Mesodermal cell (in vitro differentiated cells): Measurements from ENCODE around the gene MYL6B.
A peak's percentile ranks its signal among the peaks of the same experiment; 100 is the strongest.
"Not testable (repeated sequence)": the region's sequence is repeated elsewhere in the genome, so short reads cannot be mapped to it uniquely, and the experiment has no call there.

Experiments
- H3K27ac ChIP-seq: 2 replicates; pipeline ENCODE4 v1.7.0; 2013; ENCODE audit warnings: mild to moderate bottlenecking, low read depth, low read length, moderate library complexity; ENCODE audit not compliant: severe bottlenecking
- H3K36me3 ChIP-seq: 2 replicates; pipeline ENCODE4 v1.7.1; 2013; ENCODE audit warnings: mild to moderate bottlenecking, low read length, moderate library complexity; ENCODE audit not compliant: control insufficient read depth, insufficient read depth
- H3K4me1 ChIP-seq: one replicate; pipeline ENCODE4 v1.7.1; 2013; ENCODE audit warnings: mild to moderate bottlenecking, low read length; ENCODE audit not compliant: insufficient read depth, control insufficient read depth, poor library complexity, severe bottlenecking
- H3K4me3 ChIP-seq: 2 replicates; pipeline ENCODE4 v1.7.0; 2013; ENCODE audit warnings: low read length, control low read depth, mild to moderate bottlenecking; ENCODE audit not compliant: insufficient read depth, poor library complexity, severe bottlenecking; ENCODE audit errors: extremely low read depth
- H3K9me3 ChIP-seq: 2 replicates; pipeline ENCODE4 v1.7.1; 2013; ENCODE audit warnings: mild to moderate bottlenecking, low read length, moderate library complexity; ENCODE audit not compliant: control insufficient read depth
- WGBS, 2 experiments: methylation state at CpG; one replicate each; pipeline ENCODE4 v1.1.5; 2013; ENCODE audit warnings: missing lambda C conversion rate in 2 of 2; ENCODE audit not compliant: insufficient coverage in 2 of 2; 5-methylcytosine and 5-hydroxymethylcytosine counted together

Gene MYL6B

DNA sequence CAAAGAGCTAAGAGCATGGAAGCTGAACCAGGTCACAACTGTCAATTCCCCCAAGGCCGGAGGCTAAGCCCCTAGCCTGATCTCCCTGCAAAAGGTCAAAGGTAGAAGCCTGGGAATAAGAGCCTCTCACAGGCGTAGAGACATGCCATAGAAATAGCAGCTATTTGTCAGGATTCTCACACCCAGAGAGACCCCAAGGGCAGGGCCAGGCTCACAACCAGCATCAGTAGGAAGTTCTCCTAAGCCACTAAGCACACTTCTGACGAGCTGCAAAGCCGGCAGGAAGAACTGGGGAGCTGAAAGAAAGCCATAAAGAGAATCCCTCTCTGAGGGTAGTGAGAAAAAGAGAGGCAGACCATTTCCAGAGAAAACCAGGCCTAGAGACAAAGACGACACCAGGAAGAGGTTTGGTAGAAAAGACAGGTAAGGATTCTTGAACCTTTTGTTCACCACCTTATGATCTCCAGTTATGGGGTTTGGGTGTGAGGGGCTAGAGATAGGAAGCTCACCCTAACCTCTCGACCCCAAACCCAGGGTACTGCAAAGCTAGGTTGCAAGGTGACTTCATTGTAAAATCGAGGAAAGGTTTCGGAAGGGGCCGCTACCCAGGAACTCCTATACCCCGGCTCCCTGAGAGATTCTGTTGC is 35.9 kb downstream of the MYL6B start:
- H3K4me1 ChIP-seq, result peaks cover 10% of the 10 kb centered on the region
- peaks cover 44% of the 10 kb centered on the region for H3K36me3 ChIP-seq
- peak overlapping the region; percentile 81 for H3K27ac ChIP-seq
- H3K4me3 ChIP-seq, result peak overlapping the region; percentile 89
- peaks cover 1% of the 10 kb centered on the region for H3K9me3 ChIP-seq
- 20 to 24% methylated on average over 6 to 8 of the region's 10 CpGs for WGBS, 2 experiments

GRCh38 chr12:56188778-56189098 is 36.4 kb downstream of the MYL6B start:
- peak overlapping the region; percentile 81 for H3K27ac ChIP-seq

DNA sequence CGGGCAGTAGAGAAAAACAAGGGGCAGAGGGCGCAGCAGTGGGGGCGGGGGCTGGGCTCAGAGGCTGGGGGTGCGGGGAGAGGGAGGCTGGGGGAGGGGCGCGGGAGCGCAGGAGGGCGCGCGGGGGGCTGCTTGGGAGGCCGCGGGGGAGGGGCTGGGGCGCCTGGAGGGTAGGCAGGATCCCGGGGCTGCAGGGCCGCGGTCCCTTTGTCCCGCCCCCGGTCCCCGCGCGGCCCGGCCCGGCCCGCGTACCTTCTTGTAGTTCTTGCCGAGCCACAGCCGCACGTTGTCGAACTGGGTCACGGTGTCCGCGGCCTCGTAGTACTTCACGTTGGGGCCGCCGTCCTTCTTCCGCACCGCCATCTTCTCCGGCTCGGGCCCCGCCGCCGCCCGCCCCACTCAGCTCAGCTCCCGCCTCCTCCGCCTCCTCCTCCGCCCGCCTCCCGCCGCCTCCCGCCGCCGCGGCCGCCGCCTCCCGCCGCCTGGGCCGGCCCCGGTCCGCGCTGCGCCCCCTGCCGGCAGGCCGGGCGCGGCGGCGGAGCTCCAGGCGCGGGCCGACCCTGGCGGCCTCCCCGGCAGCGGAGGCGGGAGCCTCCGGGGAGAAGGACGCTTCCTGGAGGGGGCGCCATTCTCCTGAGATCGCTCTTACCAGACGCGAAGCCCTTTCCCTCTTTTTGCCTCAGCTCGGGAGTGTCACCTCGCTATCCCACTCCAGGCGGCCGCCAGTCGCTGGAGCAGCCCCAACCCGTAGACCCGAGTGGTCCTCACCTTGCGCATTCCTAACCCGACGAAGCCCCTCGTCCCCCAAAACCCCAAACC is 36.9 kb downstream of the MYL6B start, which contains the start of gene SMARCC2:
Gene SMARCC2, minus strand, starts transcription at position 385 of the 819 bp plus-strand sequence. Its CDS starts 22 bp downstream, at position 363.
- Histone ChIP-seq H3K4me3 (peak within 1 kb of the TSS; percentile 89), H3K4me1 (peaks cover 10% of the 10 kb centered on the region), H3K9me3 (peaks cover 4% of the 10 kb centered on the region), H3K36me3 (peaks cover 33% of the 10 kb centered on the region), H3K27ac (peak within 1 kb of the TSS; percentile 81)
- 0% methylated on average over 51 to 73 of the region's 93 CpGs for WGBS, 2 experiments

More at GRCh38 chr12:56188778-56189098, 36.4 kb downstream of the MYL6B start:
- H3K4me3 ChIP-seq, result peak overlapping the region; percentile 89
- peaks cover 4% of the 10 kb centered on the region for H3K9me3 ChIP-seq
- H3K36me3 ChIP-seq, result peaks cover 39% of the 10 kb centered on the region
- H3K4me1 ChIP-seq, result peaks cover 10% of the 10 kb centered on the region
- WGBS, 2 experiments, result 0 to 1% methylated on average over 11 to 12 of the region's 17 CpGs

DNA sequence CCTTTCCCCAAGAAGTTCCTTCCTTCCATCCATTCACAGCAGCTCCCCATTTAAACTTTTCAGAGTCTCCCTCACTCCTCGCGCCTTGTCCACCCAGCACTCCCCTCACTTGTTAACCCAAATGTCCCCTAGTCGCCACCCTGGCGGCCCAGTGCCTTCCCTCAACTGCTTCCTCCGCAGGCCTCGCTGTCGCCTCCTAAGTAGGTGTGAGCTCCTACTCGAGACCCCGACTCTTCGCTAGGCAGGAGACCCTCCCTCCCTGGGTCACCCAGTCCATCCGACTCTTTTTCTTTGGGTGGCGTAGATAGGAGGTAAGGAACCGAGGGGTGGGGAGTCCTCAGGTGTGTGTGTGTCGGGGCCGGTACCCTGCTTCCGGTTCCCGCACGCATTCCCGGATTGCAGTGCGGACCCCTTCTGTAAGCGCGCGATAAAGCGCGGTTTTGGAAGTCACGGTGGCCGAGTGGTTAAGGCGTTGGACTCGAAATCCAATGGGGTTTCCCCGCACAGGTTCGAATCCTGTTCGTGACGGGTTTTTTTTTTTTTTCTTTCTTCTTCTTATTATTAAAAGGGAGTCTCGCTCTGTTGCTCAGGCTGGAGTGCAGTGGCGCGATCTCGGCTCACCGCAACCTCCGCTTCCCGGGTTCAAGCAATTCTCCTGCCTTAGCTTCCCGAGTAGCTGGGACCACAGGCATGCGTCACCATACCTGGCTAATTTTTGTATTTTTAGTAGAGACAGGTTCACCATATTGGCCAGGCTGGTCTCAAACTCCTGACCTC is 37.7 kb downstream of the MYL6B start:
- Histone ChIP-seq H3K9me3 (peaks cover 4% of the 10 kb centered on the region), H3K36me3 (peaks cover 25% of the 10 kb centered on the region), H3K4me3 (peak overlapping the region; percentile 89), H3K27ac (peak overlapping the region; percentile 57), H3K4me1 (peaks cover 10% of the 10 kb centered on the region)
- 4 to 6% methylated on average over 14 to 28 of the region's 42 CpGs for WGBS, 2 experiments

DNA sequence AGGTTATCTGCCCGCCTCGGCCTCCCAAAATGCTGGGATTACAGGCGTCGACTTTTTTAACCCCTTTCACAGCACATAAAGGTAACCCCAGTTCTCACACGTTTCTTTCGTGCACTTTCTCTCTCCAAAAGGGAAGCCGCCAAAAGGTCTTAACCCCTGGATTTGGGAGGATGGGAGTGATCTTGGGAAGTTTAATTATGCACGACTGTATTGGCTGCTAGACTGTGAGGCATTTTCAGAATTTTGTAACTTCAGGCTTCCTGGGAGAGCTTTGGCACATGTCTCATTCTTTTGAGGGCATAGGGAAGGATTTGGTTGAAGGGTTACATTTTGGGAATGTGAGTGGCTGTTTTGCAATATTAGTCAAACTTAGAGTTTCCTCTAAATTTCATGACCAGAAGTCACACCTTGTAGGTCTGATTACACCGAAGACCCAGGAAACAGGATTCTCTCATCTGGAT is 38.3 kb downstream of the MYL6B start:
- Histone ChIP-seq H3K27ac (peak overlapping the region; percentile 4), H3K4me3 (peak overlapping the region; percentile 89), H3K36me3 (peaks cover 19% of the 10 kb centered on the region), H3K4me1 (peaks cover 10% of the 10 kb centered on the region), H3K9me3 (peaks cover 4% of the 10 kb centered on the region)
- 41 to 52% methylated on average over 5 to 7 of the region's 9 CpGs for WGBS, 2 experiments

GRCh38 chr12:56192582-56192981 is 40.2 kb downstream of the MYL6B start:
- peaks cover 5% of the 10 kb centered on the region for H3K36me3 ChIP-seq
- H3K27ac ChIP-seq, result no peak overlapping the region
- H3K4me1 ChIP-seq, result peaks cover 7% of the 10 kb centered on the region
- H3K4me3 ChIP-seq, result no peak overlapping the region
- peaks cover 4% of the 10 kb centered on the region for H3K9me3 ChIP-seq

DNA sequence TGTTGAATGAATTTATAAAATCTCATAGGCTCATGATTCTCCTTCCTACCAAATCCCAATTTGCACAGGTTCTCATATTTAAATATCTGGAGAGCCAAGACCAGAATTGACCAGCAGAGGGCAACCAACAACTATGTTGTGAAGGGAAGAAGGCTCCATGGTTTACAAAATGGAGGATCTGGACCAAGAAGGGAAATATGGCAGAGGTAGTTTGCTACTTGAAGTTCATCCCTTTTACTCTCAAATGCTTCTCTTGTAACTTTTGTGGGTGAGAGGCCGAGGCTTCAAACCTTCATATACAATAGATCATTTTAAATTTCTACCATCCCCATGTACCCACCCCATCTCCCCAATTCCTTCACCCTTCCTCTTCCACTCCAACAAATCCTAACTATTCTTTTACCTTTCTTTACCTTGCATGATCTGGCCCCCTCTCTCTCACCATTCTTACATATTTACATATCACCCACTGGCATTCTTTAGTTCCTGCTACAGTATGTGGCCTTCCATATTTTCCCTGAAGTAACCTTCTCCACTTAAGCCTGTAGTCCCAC is 40.7 kb downstream of the MYL6B start:
- Histone ChIP-seq H3K36me3 (peaks cover under 1% of the 10 kb centered on the region), H3K4me3 (no peak overlapping the region), H3K27ac (no peak overlapping the region), H3K4me1 (peaks cover 4% of the 10 kb centered on the region), H3K9me3 (peaks cover 4% of the 10 kb centered on the region)
- 25 to 67% methylated on average over 1 of the region's 1 CpG for WGBS, 2 experiments

DNA sequence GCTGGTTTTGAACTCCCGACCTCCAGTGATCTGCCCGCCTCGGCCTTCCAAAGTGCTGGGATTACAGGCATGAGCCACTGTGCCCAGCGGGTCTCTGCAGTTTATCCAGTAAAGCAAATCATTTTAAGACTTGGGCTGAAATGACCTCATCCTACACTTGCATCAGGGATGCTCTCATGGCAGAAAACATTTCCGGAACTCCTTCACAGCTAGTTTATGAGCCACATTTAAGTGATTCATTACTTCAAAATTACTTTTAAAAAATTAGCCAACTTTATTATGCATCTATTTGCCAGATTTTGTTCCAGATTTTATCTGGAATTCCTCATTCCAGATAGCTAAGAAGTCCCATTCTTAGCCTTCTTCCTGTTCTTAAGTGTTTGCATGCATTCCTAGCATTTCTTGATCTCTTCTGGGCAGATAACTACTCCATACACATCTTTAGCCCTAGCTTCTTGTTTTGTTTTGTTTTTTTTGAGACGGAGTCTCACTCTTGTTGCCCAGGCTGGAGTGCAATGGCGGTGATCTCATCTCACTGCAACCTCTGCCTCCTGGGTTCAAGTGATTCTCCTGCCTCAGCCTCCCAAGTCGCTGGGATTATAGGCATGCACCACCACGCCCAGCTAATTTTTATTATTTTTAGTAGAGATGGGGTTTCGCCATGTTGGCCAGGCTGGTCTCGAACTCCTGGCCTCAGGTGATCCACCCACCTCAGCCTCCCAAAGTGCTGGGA is 44.6 kb downstream of the MYL6B start:
- H3K36me3 ChIP-seq, H3K4me3 ChIP-seq, H3K9me3 ChIP-seq: not testable (repeated sequence)
- WGBS, 2 experiments, result 79 to 82% methylated on average over 9 to 10 of the region's 11 CpGs
- Histone ChIP-seq H3K4me1 (peaks cover 13% of the 10 kb centered on the region), H3K27ac (peak overlapping the region; percentile 97)

DNA sequence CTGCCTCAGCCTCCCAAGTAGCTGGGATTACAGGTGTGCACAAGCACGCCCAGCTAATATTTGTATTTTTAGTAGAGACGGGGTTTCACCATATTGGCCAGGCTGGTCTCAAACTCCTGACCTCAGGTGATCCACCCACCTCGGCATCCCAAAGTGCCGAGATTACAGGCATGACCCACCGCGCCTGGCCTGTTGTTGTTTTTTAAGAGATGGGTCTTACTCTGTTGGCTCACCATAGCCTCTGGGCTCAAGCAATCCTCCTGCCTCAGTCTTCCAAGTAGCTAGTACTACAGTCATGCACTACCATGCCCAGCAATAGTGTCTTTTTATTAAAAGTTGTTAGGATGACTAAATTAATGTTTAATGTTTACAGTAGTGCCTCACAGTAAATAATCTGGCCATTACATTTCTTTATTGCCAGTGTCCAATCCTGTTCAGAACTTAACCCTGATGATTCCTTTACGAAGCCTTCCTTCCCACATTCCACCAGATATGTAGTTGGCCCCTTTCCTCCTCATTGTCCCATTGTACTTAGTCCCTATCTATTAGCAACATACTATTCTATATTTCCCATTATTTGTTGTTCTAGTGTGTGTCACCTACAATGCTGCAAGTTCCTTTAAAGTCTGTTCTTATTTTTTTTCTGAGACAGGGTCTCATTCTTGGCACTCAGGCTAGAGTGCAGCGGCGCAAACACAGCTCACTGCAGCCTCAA is 45.7 kb downstream of the MYL6B start:
- Histone ChIP-seq H3K27ac (peak overlapping the region; percentile 97), H3K4me1 (peaks cover 19% of the 10 kb centered on the region), H3K9me3 (peaks cover 4% of the 10 kb centered on the region), H3K36me3 (no peaks in the 10 kb centered on the region), H3K4me3 (no peak overlapping the region)
- WGBS, 2 experiments, result 92 to 99% methylated on average over 6 to 9 of the region's 9 CpGs
